Measurements from ENCODE around the gene GMPPB.
"Not testable (repeated sequence)": the region's sequence is repeated elsewhere in the genome, so short reads cannot be mapped to it uniquely, and the experiment has no call there.

Gene GMPPB

GRCh38 chr3:49712631-49713317 lies 11.0 kb downstream of the GMPPB start:
- DNase-seq = no peak

- no peak for DNase-seq
Observed at GRCh38 chr3:49712166-49712565, 11.6 kb downstream of the GMPPB start.

GRCh38 chr3:49711489-49711888 lies 12.3 kb downstream of the GMPPB start:
- DNase-seq = no peak

- DNase-seq = no peak
Observed at GRCh38 chr3:49709852-49710251, 13.9 kb downstream of the GMPPB start.

- no peak for DNase-seq
Observed at GRCh38 chr3:49707113-49707480, 16.7 kb downstream of the GMPPB start.

GRCh38 chr3:49706456-49707112 lies 17.2 kb downstream of the GMPPB start:
- DNase-seq = no peak

- no peak for DNase-seq
Observed at GRCh38 chr3:49705390-49705960, 18.3 kb downstream of the GMPPB start.

GRCh38 chr3:49704629-49705028 lies 19.1 kb downstream of the GMPPB start:
- no peak for DNase-seq

GRCh38 chr3:49703956-49704355 lies 19.8 kb downstream of the GMPPB start:
- DNase-seq = no peak

- peak; percentile 73 for DNase-seq
Observed at GRCh38 chr3:49703443-49703927, 20.3 kb downstream of the GMPPB start.

- no peak for DNase-seq
Observed at GRCh38 chr3:49702672-49703071, 21.1 kb downstream of the GMPPB start.

GRCh38 chr3:49701388-49702077 lies 22.2 kb downstream of the GMPPB start:
- no peak for DNase-seq

- no peak for DNase-seq
Observed at GRCh38 chr3:49700453-49701128, 23.2 kb downstream of the GMPPB start.

GRCh38 chr3:49700014-49700413 lies 23.7 kb downstream of the GMPPB start:
- no peak for DNase-seq

- DNase-seq = no peak
Observed at GRCh38 chr3:49699281-49699979, 24.3 kb downstream of the GMPPB start.

- not testable (repeated sequence) for DNase-seq
Observed at GRCh38 chr3:49695350-49696015, 28.3 kb downstream of the GMPPB start.

GRCh38 chr3:49694409-49695070 lies 29.2 kb downstream of the GMPPB start:
- not testable (repeated sequence) for DNase-seq

- DNase-seq = not testable (repeated sequence)
Observed at GRCh38 chr3:49691481-49691880, 32.3 kb downstream of the GMPPB start.

- not testable (repeated sequence) for DNase-seq
Observed at GRCh38 chr3:49690856-49691255, 32.9 kb downstream of the GMPPB start.

GRCh38 chr3:49689908-49690624 lies 33.7 kb downstream of the GMPPB start:
- DNase-seq = not testable (repeated sequence)
